ENCODE data around the gene CRB3.

CRB3 gene

GRCh38 chr19:6466526-6467248 is 2.6 kb downstream of the CRB3 start:
- no peak for DNase-seq (ENCODE audit: low read depth in 2 of 2)

- no peak for DNase-seq (ENCODE audit: low read depth in 2 of 2)
Observed at GRCh38 chr19:6467384-6467783, 3.3 kb downstream of the CRB3 start.

GRCh38 chr19:6470173-6470572 is 6.1 kb downstream of the CRB3 start:
- DNase-seq (ENCODE audit: low read depth in 2 of 2): no peak

- DNase-seq (ENCODE audit: low read depth in 2 of 2): no peak
Observed at GRCh38 chr19:6471076-6471475, 7.0 kb downstream of the CRB3 start.

GRCh38 chr19:6472713-6473112 is 8.6 kb downstream of the CRB3 start:
- no peak for DNase-seq (ENCODE audit: low read depth in 2 of 2)

GRCh38 chr19:6473647-6474046 is 9.6 kb downstream of the CRB3 start:
- no peak for DNase-seq (ENCODE audit: low read depth in 2 of 2)

- no peak for DNase-seq (ENCODE audit: low read depth in 2 of 2)
Observed at GRCh38 chr19:6475321-6476108, 11.4 kb downstream of the CRB3 start.

GRCh38 chr19:6476155-6476895 is 12.3 kb downstream of the CRB3 start:
- peak; percentile 66 to 72 for DNase-seq (ENCODE audit: low read depth in 2 of 2)

- DNase-seq (ENCODE audit: low read depth in 2 of 2): no peak
Observed at GRCh38 chr19:6476896-6477431, 12.9 kb downstream of the CRB3 start.

GRCh38 chr19:6478815-6479214 is 14.7 kb downstream of the CRB3 start:
- no peak for DNase-seq (ENCODE audit: low read depth in 2 of 2)

- DNase-seq (ENCODE audit: low read depth in 2 of 2): no peak
Observed at GRCh38 chr19:6479836-6480398, 15.8 kb downstream of the CRB3 start.

GRCh38 chr19:6480848-6481415 is 16.9 kb downstream of the CRB3 start:
- DNase-seq (ENCODE audit: low read depth in 2 of 2): no peak

- peak in 1 of 2 donors; percentile 56 for DNase-seq (ENCODE audit: low read depth in 2 of 2)
Observed at GRCh38 chr19:6481541-6482342, 17.7 kb downstream of the CRB3 start, which contains the start of gene DENND1C. TSS of gene DENND1C (minus strand) at chr19:6481787. CDS start at chr19:6481695, 92 bp downstream.

- DNase-seq (ENCODE audit: low read depth in 2 of 2): no peak
Observed at GRCh38 chr19:6482343-6482686, 18.2 kb downstream of the CRB3 start.

GRCh38 chr19:6483235-6483634 is 19.2 kb downstream of the CRB3 start:
- DNase-seq (ENCODE audit: low read depth in 2 of 2): no peak

- DNase-seq (ENCODE audit: low read depth in 2 of 2): no peak
Observed at GRCh38 chr19:6484230-6484629, 20.2 kb downstream of the CRB3 start.

- DNase-seq (ENCODE audit: low read depth in 2 of 2): no peak
Observed at GRCh38 chr19:6484831-6485230, 20.8 kb downstream of the CRB3 start.

- no peak for DNase-seq (ENCODE audit: low read depth in 2 of 2)
Observed at GRCh38 chr19:6489278-6490061, 25.4 kb downstream of the CRB3 start.

- DNase-seq (ENCODE audit: low read depth in 2 of 2): no peak
Observed at GRCh38 chr19:6490134-6490533, 26.1 kb downstream of the CRB3 start.
